GM21515 (cell line): ENCODE measurements around the gene DSE.

Source experiments
- ATAC-seq: cut with Tn5 transposase; IDR thresholded peaks from one replicate; pipeline ENCODE4 v1.9.1; 2021; ENCODE audit not compliant: unreplicated experiment

The DSE gene

GRCh38 chr6:116386581-116387299 lies 16.0 kb downstream of the DSE start:
- ATAC-seq = peak; percentile 38

GRCh38 chr6:116387374-116387773 lies 16.6 kb downstream of the DSE start:
- peak; percentile 43 for ATAC-seq

GRCh38 chr6:116388924-116389323 lies 18.2 kb downstream of the DSE start:
- ATAC-seq = no peak

GRCh38 chr6:116389357-116389756 lies 18.6 kb downstream of the DSE start:
- no peak for ATAC-seq

GRCh38 chr6:116390581-116390980 lies 19.8 kb downstream of the DSE start:
- peak; percentile 50 for ATAC-seq

GRCh38 chr6:116392132-116393013 lies 21.6 kb downstream of the DSE start:
- ATAC-seq = no peak

GRCh38 chr6:116393430-116393829 lies 22.7 kb downstream of the DSE start:
- ATAC-seq = no peak

GRCh38 chr6:116395647-116396046 lies 24.9 kb downstream of the DSE start:
- ATAC-seq = no peak

- no peak for ATAC-seq
Measured at GRCh38 chr6:116396441-116396840, 25.7 kb downstream of the DSE start.

GRCh38 chr6:116397914-116398313 lies 27.2 kb downstream of the DSE start:
- ATAC-seq = no peak

- no peak for ATAC-seq
Measured at GRCh38 chr6:116398316-116399010, 27.7 kb downstream of the DSE start.

- no peak for ATAC-seq
Measured at GRCh38 chr6:116399287-116399686, 28.5 kb downstream of the DSE start.

- ATAC-seq = no peak
Measured at GRCh38 chr6:116400328-116400727, 29.6 kb downstream of the DSE start.

GRCh38 chr6:116402108-116402937 lies 31.6 kb downstream of the DSE start:
- ATAC-seq = no peak

GRCh38 chr6:116403205-116403604 lies 32.5 kb downstream of the DSE start:
- ATAC-seq = no peak

GRCh38 chr6:116404696-116405095 lies 33.9 kb downstream of the DSE start:
- ATAC-seq = no peak

GRCh38 chr6:116405138-116405537 lies 34.4 kb downstream of the DSE start:
- ATAC-seq = peak; percentile 64

GRCh38 chr6:116405652-116406356 lies 35.1 kb downstream of the DSE start:
- no peak for ATAC-seq

GRCh38 chr6:116406678-116407345 lies 36.1 kb downstream of the DSE start:
- ATAC-seq = no peak

- peak; percentile 36 for ATAC-seq
Measured at GRCh38 chr6:116408491-116408890, 37.7 kb downstream of the DSE start.
